NCI-H2081 treated with DMSO at 0.1 percent for 48 hours (cell line): ENCODE results near the gene TOLLIP.
"Not testable (repeated sequence)": the region's sequence is repeated elsewhere in the genome, so short reads cannot be mapped to it uniquely, and the experiment has no call there.

ENCODE experiments used
- DNase-seq: peaks from one replicate; lab custom pipeline; 2025; lab: John Stamatoyannopoulos, UW

The TOLLIP gene

GRCh38 chr11:1262172-1263006, 47.0 kb downstream of the TOLLIP start:
- DNase-seq: peak; percentile 47

DNA sequence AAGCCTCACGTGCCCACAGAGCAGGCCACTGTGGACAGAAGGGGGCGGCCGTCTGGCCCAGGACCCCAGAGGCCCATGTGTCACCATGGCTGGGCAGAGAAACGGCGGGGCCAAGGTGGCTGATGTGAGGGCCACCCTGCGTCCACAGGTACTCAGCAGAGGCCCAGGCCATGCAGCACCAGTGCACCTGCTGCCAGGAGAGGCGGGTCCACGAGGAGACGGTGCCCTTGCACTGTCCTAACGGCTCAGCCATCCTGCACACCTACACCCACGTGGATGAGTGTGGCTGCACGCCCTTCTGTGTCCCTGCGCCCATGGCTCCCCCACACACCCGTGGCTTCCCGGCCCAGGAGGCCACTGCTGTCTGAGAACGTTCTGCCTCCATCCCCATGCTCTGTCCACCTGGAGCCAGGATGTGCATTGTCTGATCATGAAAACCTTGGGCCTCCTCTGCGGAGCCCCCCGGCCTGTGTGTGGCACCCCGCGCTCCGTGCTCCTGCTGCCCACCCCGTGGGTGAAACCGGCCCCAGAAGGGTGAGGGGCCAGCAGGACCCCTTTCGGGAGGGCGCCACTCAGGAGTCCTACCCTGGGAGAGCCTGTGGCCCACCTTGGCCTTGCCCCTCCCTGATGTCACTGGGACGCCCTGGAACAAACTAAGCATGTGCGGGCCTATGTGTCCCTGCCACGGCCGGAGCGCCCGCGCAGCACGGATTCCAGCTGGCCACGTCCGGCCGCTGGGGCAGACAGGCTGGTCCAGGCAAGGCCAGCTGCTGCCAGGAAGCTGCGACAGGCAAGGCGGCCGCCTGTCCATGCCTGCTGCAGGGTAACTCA, 48.0 kb downstream of the TOLLIP start:
- no peak for DNase-seq

DNA sequence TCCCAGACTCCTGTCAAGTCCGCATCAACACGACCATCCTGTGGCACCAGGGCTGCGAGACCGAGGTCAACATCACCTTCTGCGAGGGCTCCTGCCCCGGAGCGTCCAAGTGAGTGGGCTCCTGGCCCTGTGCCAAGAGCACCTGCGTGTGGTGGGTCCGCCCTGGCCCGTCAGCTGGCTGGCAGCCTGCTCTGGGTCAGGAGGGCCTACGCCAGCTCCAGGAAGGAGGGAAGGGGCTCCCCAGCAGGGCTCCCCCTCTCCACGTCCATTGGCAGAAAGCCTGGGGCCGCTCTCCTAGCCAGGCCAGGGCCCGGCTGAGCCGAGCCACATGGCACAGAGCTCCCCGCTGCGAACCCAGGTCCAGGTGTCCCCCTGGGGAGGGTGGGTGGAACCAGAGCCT, 48.8 kb downstream of the TOLLIP start:
- no peak for DNase-seq

DNA sequence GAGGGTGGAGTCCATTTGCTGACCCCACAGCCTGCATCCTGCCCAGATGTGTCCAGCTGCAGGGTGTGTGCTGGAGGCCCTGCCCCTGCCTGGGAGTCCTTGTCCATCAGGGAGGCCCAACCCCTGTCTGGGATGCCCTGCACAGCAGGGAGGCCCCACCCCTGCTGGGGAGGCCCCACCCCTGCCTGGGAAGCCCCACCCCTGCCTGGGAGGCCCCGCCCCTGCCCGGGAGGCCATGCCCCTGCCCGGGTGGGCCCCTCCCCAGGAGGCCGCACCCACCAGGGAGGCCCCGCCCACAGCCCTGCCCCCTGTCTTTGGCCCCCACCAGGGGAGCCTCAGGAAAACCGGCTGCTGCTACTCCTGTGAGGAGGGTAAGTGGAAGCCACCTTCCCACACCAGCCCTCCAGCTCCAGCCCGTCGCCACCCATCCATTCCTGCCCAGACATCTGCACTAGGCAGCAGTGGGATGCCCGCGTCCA, 49.4 kb downstream of the TOLLIP start:
- DNase-seq: no peak

DNA sequence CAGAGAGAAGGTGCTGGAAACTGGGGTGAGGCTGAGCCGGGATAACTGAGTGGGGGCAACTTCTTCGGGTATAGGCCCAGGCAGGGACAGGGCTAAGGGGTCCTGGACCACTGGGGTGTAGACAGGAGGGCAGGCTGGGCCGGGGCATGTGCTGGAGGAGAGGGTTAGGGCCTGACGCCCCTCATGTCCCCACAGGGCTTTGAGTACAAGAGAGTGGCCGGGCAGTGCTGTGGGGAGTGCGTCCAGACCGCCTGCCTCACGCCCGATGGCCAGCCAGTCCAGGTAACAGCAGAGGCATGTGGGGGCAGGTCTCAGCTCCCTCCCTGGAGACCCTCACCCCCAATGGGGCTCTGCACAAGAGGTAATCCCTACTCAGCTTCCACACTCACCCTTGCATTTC, 49.9 kb downstream of the TOLLIP start:
- DNase-seq: no peak

- no peak for DNase-seq
Measured at GRCh38 chr11:1259076-1259461, 50.4 kb downstream of the TOLLIP start.

GRCh38 chr11:1258401-1259075, 50.9 kb downstream of the TOLLIP start:
- no peak for DNase-seq

DNA sequence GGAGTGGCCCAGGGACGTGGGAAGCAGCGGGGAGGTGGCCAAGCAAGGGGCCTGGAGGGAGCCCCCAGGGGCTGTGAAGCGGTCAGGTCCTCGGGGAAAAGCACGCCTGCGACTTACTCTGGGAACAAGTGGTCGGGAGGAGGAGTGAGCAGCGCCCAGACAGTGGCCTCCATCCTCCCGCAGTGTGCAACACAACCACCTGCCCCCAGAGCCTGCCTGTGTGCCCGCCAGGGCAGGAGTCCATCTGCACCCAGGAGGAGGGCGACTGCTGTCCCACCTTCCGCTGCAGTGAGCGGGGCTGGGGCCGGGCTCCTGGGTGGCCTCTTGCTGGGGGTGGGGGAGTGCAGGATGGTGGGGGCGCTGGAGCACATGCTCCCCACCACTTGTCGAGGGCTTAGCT, 51.5 kb downstream of the TOLLIP start:
- DNase-seq: no peak

DNA sequence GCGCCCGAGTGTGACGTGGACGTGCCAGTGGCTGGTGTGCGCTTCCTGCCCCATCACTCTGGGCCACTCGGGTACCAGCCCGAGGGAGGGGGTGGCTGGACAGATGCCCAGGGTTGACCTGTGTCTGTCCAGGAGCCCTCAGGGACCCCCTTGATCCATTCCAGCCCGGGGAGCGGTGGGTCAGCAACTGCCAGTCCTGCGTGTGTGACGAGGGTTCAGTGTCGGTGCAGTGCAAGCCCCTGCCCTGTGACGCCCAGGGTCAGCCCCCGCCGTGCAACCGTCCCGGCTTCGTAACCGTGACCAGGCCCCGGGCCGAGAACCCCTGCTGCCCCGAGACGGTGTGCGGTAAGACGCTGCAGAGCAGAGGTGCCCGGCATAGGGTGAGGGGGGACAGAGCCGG, 52.1 kb downstream of the TOLLIP start:
- DNase-seq: no peak

GRCh38 chr11:1256257-1257045, 53.0 kb downstream of the TOLLIP start:
- DNase-seq: no peak

GRCh38 chr11:1255151-1255550, 54.3 kb downstream of the TOLLIP start:
- no peak for DNase-seq

DNA sequence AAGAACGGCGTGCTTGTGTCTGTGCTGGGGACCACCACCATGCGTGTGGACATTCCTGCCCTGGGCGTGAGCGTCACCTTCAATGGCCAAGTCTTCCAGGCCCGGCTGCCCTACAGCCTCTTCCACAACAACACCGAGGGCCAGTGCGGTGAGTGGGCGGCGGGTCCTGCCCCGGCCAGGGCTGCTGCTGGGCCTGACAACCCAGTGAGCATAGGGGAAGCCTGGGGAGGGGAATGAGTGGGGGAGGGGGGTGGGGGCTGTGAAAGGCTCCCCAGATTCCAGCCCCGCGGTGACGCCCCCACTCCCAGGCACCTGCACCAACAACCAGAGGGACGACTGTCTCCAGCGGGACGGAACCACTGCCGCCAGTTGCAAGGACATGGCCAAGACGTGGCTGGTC, 54.7 kb downstream of the TOLLIP start:
- DNase-seq: no peak

DNA sequence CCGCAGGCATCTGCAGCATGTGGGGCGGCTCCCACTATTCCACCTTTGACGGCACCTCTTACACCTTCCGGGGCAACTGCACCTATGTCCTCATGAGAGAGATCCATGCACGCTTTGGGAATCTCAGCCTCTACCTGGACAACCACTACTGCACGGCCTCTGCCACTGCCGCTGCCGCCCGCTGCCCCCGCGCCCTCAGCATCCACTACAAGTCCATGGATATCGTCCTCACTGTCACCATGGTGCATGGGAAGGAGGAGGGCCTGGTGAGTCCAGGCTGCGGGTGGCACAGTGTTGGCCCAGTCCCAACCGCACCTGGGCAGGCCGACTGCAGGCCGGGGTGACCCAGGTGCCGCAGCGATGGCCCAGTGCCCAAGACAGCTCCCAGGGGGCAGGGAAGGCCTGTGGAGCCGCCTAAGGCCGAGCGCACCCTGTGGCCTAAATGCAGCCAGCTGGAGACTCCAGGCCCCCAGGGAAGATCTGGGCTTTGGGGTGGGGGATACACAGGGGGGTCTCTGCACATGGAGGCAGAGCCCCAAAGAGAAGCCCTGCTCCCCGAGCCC, 55.3 kb downstream of the TOLLIP start:
- DNase-seq: no peak

- no peak for DNase-seq
Measured at GRCh38 chr11:1253103-1253485, 56.3 kb downstream of the TOLLIP start.

GRCh38 chr11:1252371-1253102, 56.9 kb downstream of the TOLLIP start:
- DNase-seq: no peak

- no peak for DNase-seq
Measured at GRCh38 chr11:1251236-1251770, 58.1 kb downstream of the TOLLIP start.

- not testable (repeated sequence) for DNase-seq
Measured at GRCh38 chr11:1250411-1250810, 59.0 kb downstream of the TOLLIP start.

GRCh38 chr11:1248951-1249350, 60.5 kb downstream of the TOLLIP start:
- DNase-seq: not testable (repeated sequence)

- not testable (repeated sequence) for DNase-seq
Measured at GRCh38 chr11:1247026-1247425, 62.4 kb downstream of the TOLLIP start.

- DNase-seq: not testable (repeated sequence)
Measured at GRCh38 chr11:1246301-1246700, 63.1 kb downstream of the TOLLIP start.
